H1 (cell line): Measurements from ENCODE around the gene RAD51B.

Experiments used
- CHD2 ChIP-seq: IDR thresholded peaks from 2 replicates; pipeline ENCODE4 v1.6.1; 2012; ENCODE audit warnings: low read length, improper control_type of control experiment
- CTCF ChIP-seq, 3 experiments: IDR thresholded peaks; 1 replicate in 2 of 3; 2 replicates in 1 of 3; pipeline versions ENCODE4 v1.5.1 to v1.6.1; 2011; ENCODE audit warnings: low read length in 3 of 3, mild to moderate bottlenecking in 3 of 3, inconsistent platforms in 2 of 3, low read depth in 1 of 3, moderate library complexity in 1 of 3; ENCODE audit not compliant: insufficient read depth in 1 of 3; ENCODE audit errors: control extremely low read depth in 1 of 3
- POLR2AphosphoS5 ChIP-seq: IDR thresholded peaks from 2 replicates; pipeline ENCODE4 v1.6.1; 2011; ENCODE audit warnings: low read depth, low read length
- YY1 ChIP-seq: IDR thresholded peaks from 2 replicates; pipeline ENCODE4 v1.6.1; 2011; ENCODE audit warnings: low read depth, mild to moderate bottlenecking, low read length
- ZNF274 ChIP-seq: IDR thresholded peaks from 2 replicates; pipeline ENCODE4 v1.7.0; 2012; ENCODE audit warnings: low read length, borderline replicate concordance; ENCODE audit errors: extremely low read depth

- TF ChIP-seq CTCF (IDR thresholded peaks at IDR 0.05; ENCODE audit: control extremely low read depth in 1 of 3, insufficient read depth in 1 of 3, low read depth in 1 of 3, low read length in 3 of 3): no peak
- no peak for TF ChIP-seq POLR2AphosphoS5
- TF ChIP-seq ZNF274: no peak
- TF ChIP-seq YY1: no peak
- TF ChIP-seq CHD2: no peak
Measured at GRCh38 chr14:68195126-68195525, 375.5 kb downstream of the RAD51B start.
